Stimulated activated CD8-positive, alpha-beta memory T cell treated with anti-CD3 and anti-CD28 coated beads, Interleukin-4, amount 100 ng/mL, for 1 hour (primary cell): ENCODE results near the gene CAMTA1.

Source experiments
- DNase-seq, 2 donors: peaks; one replicate each; pipeline ENCODE4 v3.0.0-alpha.2; 2020; ENCODE audit warnings: low read depth in 2 of 2, low spot score in 1 of 2

The CAMTA1 gene

DNA sequence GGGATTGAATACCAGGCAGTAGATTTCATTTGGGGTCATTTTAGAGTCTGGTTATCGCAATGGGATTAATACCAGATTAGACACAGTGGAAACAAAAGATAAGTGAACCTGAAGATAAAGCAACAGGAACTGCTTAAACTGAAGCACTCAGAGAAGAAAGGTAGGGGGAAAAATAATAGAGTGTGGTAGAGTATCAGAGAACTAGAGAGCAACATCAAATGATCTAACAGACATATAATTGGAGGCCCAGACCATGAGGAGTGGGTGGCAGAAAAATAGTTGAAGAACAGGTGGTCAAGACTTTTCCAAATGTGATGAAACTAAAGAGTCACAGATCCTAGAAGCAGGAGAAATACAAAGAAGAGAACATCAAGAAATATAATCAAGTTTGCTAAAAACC lies 484.3 kb downstream of the CAMTA1 start:
- DNase-seq: no peak

DNA sequence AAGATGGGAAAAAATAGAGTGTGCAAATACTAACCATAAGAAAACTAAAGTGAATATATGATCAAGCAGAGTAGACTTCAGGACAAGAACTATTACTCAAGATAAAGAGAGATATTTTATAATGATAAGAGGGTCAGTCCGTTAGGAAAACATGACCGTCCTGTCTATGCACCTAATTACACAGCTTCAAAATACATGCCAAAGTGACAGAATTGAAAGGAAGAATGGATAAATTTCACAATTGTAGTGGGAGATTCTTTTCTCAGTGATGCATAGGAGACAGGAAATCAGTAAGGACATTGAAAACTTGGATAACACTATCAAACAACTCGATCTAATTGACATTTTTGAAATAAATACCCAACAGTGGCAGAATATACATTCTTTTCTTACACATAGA lies 489.0 kb downstream of the CAMTA1 start:
- DNase-seq: no peak

DNA sequence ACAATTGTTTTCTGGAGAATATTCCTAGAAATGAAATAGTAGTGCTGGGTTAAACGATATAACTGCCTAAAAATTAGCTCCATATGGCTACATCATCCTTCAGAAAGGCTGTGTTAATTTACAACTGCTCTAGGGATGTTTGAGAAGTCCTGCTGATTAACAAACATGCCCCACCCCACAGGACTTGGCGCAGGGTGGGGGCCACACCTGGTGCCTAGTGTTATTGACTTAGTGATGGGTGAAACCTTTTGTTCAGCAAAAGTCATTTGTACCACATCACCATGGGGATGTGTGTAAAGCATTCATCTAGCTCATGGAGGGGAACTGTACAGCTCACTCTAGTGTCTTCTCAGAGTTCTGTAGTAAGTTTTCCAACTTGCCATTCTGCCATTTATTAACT lies 492.8 kb downstream of the CAMTA1 start:
- no peak for DNase-seq

DNA sequence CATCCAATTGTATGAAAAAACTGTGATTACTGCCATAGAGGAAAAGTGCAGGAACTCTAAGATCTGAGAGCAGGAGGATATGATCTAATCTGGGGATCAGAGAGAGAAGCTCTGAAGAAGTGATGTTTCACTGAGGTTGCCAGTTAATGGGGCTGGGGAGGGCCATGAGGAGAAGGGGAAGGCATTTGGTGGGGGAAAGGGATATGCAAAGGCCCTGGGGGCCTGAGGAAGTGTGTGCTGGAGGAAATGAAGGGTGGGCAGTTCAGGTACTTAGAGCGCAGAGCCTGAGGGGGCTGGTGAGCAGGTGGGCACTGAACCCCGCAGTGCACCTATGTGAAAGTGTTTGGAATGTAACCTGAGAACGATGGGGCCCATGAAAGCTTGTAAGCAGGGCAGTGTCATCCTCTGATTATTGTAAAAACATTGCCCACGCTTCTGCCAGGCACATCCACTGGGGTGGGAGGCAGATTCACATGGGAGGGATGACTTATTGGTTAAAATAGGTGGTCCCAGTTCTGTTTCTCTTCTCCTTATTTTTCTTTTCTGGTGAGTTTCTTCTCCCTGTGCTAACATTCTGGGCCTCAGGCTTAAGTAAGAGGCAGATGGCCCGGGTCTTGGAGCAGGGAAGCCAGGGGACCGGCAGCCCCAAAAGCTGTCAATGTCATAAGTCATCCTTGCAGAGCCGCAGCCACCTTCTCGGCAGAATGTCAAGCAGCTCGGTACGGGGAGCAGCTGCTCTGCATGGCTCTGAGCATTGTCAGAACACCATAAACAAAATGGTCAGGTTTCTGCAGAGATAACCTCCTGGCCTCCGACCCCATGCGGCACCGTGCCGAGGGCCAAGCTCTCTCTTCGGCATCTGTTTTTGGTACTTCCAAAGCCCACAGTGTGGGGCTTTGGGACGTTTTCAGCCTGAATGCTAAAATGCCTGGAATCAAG lies 493.8 kb downstream of the CAMTA1 start:
- no peak for DNase-seq

DNA sequence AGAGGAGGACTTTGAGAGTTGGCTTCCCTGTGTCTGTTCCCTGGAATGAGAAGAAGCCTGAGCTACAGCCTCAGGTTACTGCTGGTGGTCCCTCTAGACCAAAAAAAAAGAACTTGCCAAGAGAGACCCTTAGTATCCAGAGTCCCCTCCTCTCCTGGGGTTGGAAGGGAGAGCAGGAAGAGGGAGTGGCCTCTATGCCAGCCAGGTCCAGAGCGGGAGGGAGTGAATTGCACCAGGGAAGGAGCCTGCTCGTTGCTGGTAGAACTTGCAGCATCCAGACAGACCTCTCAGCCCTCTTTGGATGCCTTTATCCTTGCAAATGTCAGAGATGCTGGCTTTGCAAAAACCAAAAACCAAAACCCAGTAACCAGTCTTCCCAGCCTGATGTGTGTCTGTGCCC lies 494.5 kb downstream of the CAMTA1 start:
- no peak for DNase-seq

DNA sequence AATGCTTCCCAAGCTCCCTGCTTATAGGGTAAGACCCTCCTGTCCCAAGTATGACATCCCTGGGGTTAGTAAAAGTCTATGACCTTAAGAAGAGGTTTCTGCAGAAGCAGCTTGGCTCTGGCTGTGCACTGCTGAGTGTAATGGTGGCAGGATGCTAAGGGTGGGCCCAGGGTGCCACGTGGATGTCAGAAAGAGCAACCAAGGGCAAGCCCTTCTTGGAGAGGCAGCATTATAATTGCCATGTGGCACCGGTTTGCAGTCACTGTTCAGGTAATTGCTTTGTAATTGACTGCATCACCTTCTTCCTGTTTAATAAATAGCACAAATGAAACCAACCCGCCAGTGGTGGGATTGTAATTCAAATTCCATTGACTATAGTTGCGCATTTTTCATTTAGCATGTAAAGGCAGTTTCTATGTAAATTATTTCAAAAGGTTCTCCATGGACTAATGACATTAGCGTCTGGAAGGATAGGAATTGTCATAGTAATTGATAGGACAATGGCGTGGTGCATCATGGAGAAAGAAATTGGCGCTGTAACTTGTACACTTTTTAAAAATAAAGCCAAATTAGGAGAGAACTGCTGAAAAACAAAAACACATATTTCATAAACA lies 495.2 kb downstream of the CAMTA1 start:
- no peak for DNase-seq

DNA sequence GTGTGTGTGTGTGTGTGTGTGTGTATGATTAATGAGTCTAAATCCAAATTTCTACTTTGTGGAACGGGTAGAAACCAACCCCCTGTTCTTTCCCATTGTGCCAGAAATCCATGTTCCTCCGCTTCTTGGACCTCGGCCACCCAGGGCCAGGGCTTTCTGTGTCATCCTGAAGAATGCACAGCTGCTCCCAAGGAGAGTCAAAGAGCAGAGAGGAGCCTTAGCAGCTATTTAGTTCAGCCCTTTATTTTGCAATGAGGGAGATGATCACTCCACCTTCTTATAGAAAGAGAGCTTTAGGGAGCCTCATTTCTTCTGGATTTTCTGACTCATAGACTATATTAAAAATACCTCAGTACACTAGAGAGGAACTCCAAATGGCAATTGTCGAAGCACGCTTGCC lies 496.6 kb downstream of the CAMTA1 start:
- no peak for DNase-seq

DNA sequence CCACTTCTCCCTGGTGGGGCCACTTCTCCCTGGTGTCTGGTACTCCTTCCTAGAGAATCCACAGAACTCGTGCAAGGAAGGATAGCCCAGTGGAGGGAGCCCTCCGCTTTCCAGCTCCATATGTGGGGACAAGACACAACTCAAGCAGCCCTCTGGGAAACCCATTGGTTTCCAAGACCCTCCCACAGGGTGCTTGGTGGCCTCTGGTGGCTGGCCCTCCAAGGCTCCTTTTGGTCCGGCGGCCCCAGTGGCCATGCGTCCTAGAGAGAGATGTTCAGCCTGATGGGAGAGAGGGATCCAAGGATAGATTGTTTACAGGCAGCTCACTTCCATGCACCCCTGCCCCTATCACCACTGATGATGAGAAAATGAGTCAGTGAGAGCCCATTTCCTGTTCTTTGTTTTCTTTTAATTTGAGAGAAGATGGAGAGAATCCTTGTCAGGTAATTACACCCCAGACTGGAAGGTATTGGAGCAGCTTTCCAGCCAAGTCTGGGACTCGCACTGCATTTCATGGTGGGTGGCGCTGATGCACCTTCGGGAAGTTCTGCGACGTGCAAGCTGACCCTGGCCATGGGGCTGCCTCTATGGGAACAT lies 499.7 kb downstream of the CAMTA1 start:
- no peak for DNase-seq

DNA sequence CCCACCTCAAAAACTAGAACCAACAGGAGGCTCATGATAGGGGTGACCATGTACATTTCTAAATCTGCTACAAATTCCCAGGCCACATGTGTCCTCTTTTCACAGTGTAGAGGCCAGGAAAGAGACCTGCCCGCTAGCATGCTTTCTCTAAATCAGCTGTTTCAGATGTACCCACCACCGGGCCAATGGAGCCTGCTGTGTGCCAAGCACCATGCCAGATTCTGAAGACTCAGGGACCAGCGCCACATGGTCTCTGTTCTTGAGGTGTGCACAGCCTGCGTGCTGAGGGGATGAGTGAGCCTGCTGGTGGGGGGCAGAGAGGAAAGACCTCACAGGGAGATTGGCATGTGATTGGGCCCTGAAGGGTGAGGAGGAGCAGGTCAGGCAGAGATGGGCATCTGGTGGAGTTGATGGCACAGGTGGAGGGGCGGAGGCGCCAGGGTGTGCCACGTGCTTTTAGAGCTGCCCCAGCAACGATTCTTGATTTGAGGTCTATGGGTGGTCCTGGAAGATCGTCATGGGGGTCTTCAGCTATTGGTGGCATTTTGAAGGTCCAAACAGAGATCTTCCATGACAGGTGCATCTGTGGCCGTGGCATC lies 500.7 kb downstream of the CAMTA1 start:
- DNase-seq: no peak

DNA sequence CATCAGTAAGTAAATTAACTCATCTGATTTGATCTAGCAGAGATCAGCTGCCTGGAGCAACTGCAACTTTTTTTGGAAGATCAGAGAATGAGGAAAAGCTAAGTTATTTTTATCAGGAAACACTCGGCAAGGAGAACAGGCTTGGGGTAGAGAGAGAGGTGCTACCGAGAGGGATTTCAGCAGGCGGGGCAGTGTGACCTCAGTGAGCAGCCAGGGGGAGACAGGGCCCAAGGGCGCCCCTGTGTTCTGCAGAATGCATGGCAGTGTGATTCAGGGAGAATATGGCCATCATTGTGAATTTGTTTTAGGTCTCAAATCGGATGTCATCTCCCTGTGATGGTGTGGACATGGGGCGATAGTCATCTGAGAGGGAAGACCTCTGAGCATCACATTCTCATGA lies 501.8 kb downstream of the CAMTA1 start:
- no peak for DNase-seq

DNA sequence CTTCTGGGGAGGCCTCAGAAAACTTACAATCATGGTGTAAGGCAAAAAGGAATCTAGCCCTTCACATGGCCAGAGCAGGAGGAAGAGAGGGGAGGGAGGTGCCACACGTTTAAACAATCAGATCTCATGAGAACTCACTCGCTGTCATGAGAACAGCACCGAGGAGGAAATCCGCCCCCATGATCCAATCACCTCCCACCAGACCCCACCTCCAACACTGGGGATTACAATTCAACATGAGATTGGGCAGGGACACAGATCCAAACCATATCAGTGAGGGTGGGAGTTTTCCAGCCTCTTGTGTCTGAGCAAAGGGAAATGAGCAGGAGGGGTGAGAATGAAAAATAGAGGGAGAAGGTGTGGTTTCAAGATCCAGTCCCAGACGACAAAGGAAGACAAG lies 503.7 kb downstream of the CAMTA1 start:
- no peak for DNase-seq

DNA sequence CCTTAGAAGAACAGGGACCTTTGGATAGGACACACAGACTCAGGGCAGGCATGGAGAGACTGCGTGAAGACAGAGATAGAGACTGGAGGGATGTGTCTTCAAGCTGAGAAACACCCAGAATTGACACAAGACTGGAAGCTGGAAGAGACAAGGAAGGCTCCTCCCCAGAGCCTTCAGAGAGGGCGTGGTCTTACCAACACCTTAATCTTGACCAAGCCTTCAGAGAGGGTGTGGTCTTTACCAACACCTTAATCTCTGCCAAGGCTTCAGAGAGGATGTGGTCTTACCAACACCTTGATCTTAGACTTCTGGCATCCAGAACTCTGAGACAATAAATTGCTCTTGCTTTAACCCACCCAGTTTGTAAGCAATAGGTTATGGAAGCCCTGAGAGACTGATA lies 504.4 kb downstream of the CAMTA1 start:
- no peak for DNase-seq

DNA sequence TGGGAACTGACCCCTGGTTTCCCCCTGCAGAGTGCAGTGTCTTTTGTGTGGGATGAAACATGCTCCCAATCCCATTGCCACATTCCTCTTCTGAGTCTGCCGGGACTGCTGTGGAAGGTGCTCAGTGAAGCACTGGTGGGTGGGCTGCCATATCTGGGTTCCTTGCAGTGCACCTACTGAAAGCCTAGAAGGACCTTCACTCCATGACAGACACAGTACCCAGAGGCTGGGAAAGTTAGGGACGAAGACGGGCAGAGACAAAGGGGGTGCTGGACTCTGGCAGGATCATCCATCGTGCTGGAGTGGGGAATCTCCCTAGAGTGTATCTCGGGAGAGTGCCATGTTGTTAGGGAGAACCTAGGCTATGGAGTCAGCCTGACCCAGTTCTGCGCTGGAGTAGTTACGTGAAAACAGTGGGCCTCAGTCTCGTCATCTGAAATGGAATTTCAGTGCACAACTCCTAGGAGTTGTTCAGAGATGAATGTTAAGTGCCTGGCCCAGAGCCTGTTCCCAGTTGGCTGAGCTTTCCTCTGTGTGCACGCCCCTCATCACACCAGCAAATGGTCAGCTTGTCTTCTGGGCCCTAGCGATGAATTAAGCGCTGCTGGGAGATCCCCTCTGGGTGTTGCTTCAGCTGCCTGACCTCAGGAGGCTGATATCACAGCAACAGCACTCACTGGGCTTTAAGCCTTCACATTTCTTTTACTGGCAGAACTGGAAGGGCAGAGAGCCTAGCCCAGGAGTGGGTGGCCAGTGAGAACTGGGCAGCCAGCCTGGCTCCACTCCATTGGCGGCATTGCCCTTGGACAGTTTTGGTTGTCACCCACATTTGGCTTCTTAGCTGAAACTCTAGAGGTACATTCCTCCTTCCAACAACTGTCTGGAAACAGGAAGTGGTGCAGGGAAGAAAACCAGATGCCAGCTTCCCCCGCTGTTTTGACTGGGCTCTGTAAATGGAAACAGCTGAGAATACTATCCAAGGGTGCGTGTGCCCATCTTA lies 506.0 kb downstream of the CAMTA1 start:
- no peak for DNase-seq

DNA sequence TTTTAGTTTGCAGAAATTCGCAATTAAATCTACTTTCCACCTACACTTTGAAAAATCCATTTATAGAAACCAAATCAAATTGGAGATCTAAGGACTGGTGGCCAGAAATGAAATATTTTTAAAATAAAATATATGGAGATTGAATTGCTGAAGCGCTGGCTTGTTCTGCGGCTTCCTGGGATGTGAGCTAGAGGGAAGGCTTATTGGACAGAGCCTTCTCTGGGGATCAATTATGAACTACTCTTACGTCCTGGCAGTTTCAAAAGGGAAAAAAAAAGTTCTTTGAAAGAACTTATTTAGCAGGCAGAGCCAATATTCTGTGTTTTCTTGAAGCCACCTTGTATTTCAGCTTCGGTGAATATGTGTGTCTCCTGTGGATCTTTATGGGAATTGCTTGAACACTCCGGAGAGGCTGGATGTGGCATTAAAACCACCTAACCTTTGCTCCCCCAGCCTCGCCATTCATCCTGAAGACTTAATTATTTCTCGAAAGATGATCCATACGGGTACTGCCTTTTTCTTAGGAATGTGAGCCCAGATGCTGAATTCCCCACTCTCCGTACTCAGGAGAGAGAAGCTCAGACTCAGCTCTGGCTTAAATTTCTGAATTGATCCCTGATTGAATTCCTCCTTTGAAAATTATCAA lies 506.9 kb downstream of the CAMTA1 start:
- no peak for DNase-seq

DNA sequence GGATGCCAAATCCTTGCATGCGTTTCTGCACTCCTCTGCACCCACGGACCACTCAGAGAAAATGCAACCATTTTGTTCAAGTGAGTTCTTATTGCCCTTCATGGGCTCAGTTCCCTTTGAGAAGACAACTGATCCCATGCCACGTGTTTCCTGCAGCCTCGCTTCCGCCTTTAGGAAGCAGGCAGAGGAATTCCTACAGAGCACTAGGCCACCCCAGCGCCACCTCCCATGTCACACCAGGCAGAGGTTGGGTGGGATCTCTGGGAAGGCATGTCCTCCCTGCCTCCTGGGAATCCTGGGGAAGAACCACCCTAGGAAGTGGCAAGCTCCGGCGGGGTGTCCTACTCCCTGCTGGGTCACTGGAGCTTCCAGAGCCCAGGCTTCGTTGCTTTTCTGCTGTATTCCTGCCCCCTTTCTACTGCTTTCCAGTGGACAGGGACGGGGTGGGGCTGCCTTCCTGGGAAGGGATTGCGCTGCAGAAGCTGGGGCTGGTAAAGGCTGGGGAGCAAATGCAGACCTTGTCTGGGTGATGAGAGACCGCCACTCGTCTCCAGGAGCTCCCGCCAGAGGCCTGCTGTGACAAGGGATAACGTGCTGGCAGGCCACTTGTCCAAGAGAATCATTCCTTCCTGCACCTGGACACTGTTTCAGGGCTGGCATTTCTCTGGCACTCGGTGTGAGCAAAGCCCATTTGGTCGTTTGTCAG lies 507.6 kb downstream of the CAMTA1 start:
- no peak for DNase-seq

DNA sequence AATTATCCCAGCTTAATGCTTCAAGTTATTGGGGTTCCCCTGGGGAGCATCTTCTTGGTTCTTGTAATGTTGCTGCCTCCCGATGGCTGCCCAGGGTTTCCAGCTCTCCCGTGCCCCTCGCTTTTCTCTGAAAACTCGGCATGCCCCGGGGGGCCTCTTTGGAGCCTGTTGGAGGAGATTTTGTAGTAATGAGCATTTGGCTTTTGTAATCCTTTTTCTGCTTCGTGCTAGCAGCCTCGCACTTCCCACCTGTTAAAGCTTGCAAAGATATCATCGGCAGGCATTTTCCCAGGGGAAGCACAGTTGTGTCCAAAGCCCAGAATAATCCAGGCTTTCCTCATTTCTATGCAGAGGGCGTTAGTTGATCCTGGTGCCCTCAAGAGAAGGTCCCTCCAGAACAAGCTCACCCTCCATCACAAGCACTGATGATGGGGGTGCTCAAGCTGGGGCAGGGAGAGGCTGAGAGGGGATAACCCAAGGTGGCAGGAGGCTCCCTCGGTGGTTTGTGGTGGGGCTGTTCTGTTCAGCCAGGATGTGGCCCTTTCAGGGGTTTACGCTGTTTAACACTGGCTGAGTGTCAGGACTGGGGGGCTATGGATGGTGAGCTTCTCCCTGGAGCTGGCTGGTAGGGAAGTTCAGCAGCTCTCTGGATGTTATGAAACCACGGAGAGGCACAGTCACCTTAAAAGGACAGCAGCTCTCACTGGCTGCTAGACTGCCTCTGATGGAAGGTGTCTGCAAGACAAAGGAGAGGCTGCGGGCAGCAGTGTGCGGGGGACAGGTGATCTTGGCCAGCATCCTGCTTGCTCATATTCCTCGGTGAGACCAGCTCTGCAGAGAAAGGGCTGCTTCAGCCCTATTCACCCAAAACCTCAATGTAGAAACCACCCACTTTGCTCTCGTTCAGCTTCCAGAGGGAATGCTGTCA lies 508.7 kb downstream of the CAMTA1 start:
- DNase-seq: no peak

DNA sequence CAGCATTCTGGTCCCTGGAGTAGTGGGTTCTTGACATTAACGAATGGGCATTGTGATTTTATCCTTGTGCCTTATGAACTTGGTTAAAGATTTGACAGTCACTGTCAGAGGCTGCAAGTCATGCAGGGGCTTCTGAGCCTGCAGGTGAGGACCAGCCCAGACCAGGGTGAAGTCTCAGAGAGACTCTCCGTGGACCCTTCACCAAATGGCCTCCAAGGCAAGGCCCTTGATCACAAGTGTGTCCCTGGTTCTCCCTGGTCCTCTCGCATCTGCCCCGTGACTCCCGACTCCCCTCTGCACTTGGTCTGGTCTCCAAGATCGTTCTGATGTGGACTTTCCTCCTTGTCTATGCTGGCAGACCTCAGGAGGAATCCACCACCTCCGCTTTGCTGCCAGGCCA lies 509.4 kb downstream of the CAMTA1 start:
- no peak for DNase-seq

DNA sequence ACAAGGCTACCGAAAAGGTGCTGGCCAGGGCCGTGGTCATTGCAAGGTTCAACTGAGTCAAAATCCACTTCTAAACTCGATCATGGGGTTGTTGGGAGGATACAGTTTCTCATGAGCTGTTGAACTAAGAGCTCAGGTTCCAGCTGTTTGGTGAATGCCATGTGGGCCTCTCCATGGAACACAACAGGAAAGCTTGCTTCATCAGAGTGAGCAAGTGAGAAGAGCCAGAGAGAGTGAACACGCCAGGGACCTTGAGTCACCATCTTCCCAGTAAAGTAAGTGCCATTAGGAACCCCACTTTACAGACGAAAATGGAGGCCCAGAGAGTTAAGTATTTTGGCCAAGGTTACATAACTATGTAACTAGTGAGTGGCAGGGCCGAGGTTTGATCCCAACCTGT lies 510.7 kb downstream of the CAMTA1 start:
- no peak for DNase-seq

DNA sequence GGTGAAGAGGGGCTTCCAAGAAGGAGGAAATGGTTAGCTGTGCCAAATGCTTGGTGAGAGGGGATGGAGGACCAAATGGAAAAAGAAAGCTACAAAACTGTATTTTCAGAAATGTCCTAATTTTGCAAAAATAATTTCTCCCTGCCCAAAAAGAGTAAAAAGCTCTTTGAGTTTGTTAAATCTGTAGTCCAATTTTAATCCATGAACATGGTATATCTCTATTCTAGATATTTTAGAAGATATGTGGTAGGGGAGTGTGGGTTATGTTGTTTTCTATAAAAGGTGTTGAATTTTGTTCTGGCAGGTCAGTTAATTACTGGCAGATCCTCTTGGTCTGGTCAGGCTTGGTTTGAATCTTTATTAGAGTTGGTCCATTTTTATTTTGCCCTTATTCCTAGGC lies 511.7 kb downstream of the CAMTA1 start:
- DNase-seq: no peak
